UCSD-AML1 (cell line): Measurements from ENCODE around the gene PRKAR2B.
"Not testable (repeated sequence)": the region's sequence is repeated elsewhere in the genome, so short reads cannot be mapped to it uniquely, and the experiment has no call there.

Source experiments
- DNase-seq: peaks from one replicate; lab custom pipeline; 2025; ENCODE audit not compliant: unreplicated experiment; lab: John Stamatoyannopoulos, UW

Gene PRKAR2B

DNA sequence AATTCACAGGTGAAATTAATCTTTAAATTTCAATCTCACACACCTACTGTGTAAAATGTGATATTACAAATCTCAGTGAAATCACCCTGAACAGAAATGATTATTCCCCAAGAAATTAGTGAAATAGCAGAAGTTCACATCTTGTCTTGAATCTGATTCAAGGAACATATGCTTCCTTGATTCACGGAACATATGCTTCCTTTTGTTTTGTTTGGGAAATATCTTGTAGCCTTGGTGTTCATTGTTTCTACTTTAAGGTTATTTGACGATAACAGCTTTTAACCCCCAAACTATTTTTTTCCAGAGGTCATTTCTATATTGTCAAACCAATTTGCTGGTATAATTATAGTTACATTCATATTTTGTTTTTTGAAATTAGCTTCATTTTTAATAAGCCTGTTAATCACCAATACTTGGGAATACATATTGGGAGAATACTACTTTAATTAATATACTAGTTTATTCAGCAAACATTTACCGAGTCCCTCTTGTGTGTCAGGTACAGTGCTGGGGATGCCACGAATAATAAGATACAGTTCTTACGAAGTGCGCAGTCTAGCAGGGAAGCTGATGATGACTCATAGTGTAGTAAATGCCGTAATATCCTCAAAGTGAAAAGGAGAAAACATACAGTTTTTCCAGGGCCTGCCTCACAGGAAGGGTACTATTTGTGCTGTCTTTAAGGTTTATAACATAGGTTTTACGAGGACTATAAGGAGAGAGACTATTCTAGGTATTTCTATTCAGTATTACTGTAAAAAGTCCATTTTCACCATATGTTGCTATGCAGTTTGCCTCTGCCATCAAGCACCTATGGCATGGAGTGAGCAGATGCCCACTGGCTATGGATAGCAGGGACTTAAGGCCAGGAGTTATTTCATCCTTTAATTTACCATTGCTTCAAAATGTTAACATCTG lies 32.5 kb downstream of the PRKAR2B start:
- no peak for DNase-seq

DNA sequence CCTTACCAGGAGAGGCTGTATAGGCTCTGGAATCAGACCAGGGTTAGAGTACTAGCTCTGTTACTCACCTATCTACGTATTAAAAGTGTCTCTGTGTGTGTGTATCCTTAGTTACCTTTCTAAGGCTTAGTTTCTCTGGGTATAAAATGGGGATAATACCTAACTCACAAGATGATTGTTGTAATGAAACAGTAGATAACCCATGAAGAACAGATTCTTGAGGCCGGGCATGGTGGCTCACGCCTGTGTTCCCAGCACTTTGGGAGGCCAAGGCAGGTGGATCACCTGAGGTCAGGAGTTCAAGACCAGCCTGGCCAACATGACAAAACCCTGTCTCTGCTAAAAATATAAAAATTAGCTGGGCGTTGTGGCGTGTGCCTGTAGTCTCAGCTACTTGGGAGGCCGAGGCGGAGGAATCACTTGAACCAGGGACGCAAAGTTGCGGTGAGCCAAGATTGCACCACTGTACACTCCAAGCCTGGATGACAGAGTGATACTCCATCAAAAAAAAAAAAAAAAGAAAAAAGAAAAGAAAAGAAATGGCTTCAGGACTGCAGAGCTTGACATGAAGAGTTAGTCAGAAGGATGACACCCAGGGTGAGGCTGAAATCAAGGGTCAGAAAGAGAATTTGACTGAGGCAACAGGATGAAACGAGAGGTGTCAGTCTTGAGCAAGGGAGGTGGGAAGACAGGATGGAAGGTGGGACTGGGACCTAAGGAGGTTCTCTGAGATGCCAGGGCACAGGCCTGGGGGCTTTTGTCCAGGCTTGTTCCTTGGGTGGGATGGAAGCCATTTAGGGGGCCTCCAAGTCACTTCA lies 33.4 kb downstream of the PRKAR2B start:
- no peak for DNase-seq

DNA sequence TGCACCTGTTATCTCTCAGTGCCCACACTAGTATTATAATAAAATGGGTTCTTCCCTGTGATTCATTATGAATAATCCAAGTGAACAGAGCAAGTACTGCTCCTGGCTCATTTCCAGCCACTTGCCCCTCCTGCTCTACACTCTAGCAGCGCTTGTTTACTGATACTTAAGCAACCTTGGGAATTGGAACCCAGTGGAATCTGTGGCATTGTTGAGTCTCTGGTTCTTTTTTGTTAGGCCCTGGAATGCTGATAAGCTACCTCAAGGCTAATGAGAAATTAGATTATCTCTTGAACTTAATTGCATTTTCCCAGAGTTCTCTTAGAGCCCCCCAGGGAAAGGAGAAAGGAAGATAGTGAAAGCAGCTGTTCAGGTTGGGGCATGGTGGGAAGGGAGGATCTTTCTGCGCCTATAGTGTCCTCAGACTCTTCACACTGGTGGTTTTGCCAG lies 34.0 kb downstream of the PRKAR2B start:
- DNase-seq: no peak

DNA sequence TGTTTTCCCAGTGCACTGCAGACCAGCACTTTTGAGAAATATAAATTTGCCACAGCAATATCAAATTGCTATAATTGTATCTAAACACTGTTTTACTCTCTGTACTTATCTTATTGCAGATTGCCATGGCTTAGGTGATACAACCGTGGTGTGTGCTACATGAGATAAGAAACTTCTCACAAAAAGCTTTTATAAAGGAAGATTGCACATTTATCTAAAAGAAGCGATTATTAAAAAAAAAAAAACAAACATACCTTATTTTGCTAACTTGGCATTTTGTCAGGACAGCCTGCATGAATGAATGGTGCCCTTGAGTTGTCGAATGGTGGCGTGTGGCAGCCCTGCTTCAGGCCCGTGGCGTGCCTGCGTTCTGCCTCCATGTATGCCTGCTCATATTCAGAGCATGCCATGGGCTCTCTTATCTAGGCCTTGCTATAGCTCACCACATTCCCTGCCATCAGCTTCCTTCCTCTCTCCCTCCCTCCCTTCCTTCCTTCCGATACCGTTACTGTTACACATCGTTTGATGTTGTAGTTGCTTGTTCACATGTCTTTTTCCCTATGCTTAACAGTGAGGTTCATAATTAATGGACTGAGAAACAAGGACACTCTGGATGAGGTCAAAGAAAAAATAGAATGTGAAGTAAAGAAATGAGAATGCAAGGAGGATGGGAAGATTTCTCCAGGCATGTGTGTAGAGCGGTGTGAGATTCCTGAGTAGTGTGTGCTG lies 34.9 kb downstream of the PRKAR2B start:
- DNase-seq: peak; percentile 50

DNA sequence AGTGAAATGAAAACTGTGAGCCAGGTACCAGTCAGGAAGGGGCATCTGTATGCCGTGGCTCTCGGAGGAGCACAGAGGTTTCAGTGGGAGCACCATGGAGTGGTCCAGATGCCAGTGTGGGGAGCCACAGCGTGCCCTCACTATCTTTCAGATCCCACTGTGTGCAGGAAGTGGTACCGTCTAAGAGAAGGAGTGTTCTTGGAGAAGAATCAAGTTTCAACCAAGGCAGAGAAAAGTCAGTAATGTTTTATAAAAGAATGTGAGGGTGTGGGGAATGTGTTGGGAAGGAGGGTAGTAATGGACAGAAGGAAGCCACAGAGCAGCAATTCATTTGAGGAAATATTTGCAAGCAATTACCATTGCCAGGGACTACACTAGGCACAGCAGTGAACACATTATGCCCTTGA lies 35.6 kb downstream of the PRKAR2B start:
- DNase-seq: peak; percentile 16

DNA sequence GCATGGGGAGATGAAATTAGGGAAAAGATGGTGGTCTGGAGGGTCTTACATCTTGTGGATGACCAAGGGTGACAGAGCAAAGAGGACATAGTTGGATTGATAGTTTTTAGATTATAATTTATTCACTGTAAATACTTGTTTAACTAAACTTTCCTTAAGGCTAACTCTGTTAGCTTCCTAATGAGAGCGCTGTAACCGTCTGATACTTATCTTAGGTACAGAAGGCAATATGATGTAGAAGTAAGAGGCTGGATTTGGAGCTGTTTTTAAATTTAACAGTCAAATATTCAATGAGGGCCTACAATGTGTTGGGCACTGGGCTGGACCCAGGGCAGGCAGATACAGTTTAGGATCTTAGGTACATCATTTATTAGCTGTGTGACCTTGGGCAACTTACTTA lies 36.0 kb downstream of the PRKAR2B start:
- DNase-seq: no peak

DNA sequence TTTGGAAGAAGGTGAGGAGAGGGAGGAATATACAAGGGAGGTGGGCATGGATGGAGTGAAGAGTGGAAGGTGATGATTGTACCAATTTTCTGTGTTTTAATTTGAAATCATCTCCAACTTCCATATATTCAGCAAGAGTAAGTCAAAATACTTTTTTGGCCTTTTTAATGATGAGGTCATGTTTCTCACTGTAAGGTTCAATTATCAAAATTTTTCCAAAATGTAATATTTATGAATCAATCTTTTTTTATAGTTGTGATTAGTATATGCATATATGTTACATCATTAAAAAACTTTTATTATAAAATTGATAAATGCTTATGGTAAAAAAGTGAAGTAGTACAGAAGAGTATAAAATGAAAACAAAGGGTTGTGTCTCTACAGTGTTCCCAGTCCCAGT lies 40.7 kb downstream of the PRKAR2B start:
- no peak for DNase-seq

DNA sequence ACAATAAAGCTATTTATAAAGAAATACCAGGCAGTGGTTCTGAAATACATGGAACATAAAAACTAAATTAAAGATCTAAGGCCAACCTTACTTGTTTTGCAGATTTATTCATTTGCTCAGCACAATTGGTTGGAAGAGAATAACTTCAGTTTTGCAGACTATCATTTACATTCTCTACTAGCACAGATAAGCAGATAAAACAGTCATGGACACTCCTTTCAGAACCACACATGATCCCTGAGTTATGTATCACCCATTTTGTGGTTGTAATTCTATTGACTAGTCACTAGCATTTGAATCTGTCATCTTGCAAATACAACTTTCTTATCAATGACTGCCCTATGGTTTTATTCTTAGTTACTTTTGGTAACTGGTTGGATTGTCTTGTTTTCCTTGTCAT lies 45.1 kb downstream of the PRKAR2B start:
- DNase-seq: no peak

DNA sequence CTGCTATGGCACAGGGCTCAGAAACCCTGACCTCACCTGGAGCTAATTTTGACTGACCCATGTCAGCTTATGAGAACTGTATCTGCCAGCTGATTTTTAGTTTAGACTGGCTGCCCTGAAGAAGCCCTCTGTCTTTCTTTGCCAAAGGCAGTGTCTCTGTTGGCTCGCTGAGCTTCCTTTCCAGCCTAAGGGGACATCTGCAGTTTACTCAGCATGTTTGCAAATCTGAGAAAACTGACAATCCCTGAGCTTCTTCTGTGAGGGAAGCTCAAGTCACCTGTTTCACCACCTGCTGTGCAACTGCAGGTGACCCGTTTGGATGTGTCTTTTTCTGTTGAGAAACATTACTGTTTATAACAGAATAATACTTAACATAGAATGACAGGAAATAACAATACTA lies 46.0 kb downstream of the PRKAR2B start:
- DNase-seq: no peak

DNA sequence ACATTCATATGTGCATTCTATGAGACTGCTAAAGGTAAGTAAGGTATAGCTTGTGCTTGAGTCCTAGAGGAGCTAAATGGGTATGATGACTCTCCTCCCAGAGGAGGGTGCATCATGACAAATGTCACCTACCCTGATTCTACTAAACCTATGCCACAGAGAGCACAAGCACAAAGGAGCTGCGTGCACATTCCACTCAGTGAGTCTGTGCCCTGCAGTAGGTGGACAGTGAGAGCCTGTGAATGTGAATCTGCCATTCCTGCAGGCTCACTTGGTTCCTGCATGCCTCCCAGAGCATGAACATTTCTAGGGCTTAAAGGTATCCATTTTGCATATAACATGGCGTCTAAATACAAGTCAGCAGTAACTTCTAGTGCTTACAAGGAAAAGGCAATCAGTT lies 46.8 kb downstream of the PRKAR2B start:
- DNase-seq: no peak

DNA sequence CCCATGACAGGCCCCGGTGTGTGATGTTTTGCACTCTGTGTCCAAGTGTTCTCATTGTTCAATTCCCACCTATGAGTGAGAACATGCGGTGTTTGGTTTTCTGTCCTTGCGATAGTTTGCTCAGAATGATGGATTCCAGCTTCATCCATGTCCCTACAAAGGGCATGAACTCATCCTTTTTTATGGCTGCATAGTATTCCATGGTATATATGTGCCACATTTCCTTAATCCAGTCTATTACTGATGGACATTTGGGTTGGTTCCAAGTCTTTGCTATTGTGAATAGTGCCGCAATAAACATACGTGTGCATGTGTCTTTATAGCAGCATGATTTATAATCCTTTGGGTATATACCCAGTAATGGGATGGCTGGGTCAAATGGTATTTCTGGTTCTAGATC lies 49.2 kb downstream of the PRKAR2B start:
- not testable (repeated sequence) for DNase-seq

DNA sequence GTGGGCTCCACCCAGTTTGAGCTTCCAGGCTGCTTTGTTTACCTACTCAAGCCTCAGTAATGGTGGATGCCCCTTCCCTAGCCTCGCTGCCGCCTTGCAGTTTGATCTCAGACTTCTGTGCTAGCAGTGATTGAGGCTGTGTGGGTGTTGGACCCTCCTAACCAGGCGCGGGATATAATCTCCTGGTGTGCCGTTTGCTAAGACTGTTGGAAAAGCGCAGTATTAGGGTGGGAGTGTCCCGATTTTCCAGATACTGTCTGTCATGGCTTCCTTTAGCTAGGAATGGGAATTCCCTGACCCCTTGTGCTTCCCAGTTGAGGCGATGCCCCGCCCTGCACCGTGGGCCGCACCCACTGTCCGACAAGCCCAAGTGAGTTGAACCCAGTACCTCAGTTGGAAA lies 54.6 kb downstream of the PRKAR2B start:
- DNase-seq: not testable (repeated sequence)

DNA sequence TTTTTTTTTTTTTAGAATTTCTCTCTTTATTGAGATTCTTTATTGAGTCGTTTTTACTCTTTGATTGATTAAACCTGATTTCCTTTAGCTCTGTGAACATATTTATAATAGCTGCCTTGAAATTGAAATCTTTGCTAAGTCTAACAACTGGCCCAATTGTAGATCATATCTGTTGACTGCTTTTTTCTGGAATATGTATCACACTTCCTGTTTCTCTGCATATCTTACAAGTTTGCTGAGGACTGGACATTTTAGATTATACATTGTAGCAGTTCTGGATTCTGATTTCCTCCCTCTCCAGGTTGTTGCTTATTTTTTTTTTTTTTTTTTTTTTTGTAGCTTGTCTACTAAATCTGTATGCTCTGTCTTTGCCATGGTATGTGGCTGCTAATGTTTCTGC lies 56.3 kb downstream of the PRKAR2B start:
- DNase-seq: no peak

DNA sequence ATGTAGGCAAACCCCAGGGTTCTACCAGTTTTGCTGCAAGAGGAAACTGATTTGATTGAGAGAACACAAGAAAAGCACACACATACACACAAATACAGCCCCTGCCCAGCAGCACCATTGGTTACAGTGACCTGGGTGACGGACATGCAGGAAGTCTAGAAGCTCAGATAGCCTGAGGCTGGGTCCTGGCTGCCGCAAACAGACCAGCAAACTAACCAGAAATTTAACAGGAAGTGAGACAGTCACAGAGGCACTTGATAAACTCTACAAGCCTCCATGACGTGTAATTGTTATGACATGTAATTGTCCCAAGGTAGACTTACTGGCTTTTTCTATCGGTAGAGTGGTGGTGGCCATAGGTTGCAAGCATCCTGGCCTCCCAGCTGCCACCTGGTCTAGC lies 58.9 kb downstream of the PRKAR2B start:
- peak; percentile 64 for DNase-seq

DNA sequence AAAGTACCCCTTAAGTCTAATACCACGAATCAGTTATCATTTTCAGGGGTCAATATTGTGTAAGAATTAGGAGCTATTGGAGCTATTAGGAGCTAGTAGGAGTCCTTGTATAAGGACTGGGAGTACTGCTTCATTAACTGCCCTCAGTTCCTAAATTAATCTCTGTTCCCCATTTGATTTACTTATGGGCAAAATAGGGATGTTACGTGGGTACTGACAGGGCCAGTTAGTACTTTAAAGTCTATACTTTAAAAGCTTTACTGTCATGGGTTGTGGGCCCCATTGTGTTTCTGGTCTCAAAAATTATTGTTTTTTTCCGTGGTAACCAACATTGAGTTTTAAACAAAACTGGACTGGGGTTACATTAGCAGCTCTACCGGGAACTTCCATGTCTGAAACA lies 60.3 kb downstream of the PRKAR2B start:
- DNase-seq: no peak

DNA sequence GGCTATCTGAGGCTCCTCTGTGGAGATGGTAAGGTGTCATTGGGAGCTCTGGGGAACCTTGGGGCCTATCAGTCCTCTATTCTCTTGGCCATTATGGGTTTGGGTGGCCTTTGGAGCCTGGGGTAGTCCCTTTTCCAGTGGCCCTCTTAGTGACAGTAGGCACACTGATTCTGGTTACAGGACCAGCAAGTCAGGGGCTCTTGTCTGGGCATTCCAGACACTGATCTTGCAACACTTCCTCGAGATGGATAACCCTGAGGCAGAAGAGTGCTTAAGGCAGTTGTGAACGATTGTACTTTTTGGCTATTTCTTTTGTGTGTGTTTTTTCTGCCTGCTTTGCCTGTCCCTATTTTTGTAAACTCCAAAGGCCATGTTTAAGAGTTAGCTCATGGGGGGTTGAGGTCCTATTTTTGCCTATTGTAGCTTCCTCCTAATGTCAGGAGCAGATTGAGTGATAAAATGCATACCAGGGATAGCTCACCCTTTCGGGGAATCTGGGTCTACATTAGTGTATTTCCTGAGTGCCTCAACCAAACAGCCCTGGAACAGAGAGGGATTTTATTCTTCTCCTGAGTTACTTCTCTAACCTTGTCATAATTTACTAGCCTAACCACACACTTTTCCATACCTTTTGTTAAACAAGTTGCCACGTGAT lies 61.2 kb downstream of the PRKAR2B start:
- no peak for DNase-seq

DNA sequence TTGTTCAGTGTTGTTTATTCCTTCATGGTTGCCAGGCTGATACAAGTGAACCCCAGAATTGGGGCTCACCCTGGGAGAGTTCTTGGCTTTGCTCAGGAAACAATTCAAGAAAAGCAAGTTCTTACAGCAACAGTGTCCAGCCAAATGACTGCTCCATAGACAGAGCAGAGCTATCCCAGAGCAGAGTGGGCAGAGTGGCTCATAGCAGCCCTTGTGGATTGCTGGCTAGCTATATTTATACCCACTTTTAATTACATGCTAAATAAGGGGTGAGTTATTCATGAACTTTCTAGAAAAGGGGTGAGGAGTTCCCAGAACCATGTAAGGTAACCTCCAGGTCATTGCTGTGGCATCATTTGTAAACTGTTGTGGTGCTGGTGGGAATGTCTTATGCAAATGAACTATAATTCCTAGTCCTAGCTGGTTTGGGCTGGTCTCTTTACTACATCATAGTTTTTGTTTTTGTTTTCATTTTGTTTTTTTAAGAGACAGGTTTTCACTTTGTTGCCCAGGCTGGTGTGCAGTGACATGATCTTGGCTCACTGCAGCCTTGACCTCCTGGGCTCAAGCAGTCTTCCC lies 64.4 kb downstream of the PRKAR2B start:
- DNase-seq: no peak

DNA sequence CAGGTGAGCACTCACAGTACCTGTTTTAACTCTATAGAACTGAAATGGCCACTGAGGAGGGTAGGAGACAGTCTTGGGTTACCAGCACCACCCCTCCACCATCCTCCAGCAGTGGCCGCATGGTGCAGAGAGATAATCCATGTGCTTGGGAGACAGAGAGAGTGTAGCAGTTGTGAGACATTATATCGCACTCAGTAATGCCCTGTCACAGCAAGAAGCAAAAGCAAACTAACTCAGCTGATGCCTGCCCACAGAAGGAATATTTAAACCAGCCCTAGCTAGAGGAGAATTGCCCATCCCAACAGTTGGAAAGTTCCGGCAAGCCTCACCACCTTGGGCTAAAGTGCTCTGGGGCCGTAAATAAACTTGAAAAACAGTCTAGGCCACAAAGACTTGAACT lies 65.5 kb downstream of the PRKAR2B start:
- no peak for DNase-seq

DNA sequence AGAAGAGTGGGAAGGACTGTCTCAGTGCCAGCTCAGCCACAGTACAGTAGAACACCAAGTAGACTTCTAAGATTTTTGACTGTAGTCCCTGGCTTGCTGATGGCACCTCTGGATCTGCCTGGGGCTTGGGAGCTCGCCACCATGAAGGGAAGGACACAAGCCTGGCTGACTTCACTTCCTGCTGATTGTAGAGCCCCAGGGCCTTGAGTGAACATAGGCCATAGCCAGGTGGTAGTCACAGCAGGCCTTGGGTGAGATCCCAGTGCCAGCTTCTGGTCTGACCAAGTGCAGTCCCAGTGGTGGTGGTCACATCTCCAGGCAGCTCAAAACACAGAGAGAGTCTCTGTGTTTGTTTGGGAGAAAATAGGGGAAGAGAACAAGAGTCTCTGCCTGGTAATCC lies 66.7 kb downstream of the PRKAR2B start:
- no peak for DNase-seq

DNA sequence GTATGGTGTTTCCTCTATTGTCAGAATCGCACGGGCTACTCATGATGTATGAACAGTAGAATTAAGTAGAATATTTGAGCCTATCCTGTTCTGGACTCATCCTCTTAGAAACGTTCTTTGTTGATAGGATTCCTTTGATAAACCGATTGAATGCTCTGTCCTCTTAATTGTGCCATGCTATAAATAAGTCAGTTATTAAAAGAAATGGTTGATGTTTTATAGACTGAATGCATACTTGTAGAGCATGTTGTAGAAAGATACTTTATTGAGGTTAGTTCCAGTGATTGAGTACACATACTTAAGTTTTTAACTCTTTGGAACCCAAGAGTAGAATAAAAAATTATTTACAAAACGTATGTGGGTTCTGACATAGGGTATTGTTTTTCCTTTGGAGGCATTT lies 69.4 kb downstream of the PRKAR2B start:
- no peak for DNase-seq

DNA sequence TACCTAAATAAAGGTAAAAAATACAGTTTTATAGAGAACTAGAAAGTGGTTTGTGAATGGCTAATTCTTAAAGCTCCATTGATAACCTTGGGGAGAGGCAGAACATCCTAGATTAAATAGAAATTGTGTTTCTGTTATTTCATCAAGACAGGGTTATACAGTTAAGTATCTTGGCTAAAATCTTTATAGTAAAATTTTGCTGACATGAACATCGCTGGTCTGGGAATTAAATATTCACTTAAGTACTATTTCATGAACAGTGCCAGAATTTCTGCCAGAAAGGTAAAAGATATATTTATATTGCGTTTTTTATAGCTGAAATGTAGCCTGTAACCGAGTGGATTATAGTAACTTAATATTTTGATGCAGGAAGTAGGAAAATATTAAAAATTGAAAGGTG lies 70.6 kb downstream of the PRKAR2B start:
- no peak for DNase-seq
